A172 (cell line): Measurements from ENCODE around the gene ZNF70. TPM values are rescaled to one million over a fixed set of nuclear protein-coding genes. Genes with fewer than 3 reads are reported as not detected.

ENCODE experiments used
- DNase-seq: peaks from one replicate; pipeline ENCODE4 v3.0.0-alpha.2; 2015; ENCODE audit warnings: low spot score
- total RNA-seq: library from RNA; depleted of rRNA; stranded (reverse); fragments of >200 nt; shearing (Covaris generic); gene quantifications from 2 replicates; pipeline ENCODE4 v1.2.3, GENCODE V29; 2014

Gene ZNF70
- total RNA-seq, 1 experiment from 2014 or later: 1.7 TPM

DNA sequence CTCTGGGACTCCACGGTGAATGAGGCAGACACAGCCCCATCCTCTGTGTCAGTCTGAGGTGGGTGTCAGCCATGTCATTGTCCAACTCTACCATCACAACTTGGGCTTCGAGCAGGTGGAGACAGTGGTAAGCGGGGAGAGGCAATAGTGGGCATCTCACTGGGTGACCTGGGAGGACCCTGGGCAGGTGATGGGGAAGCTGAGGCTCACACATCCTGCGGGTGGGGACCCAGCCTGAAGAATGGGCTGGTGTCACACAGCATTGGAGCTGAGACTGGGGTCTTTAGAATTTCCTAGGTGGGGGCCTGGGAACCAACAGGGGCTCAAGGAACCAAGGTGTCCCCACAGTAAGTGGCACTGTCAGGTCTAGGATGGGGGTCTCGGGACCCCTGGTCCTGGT is 28.8 kb upstream of the ZNF70 start:
- DNase-seq: no peak

DNA sequence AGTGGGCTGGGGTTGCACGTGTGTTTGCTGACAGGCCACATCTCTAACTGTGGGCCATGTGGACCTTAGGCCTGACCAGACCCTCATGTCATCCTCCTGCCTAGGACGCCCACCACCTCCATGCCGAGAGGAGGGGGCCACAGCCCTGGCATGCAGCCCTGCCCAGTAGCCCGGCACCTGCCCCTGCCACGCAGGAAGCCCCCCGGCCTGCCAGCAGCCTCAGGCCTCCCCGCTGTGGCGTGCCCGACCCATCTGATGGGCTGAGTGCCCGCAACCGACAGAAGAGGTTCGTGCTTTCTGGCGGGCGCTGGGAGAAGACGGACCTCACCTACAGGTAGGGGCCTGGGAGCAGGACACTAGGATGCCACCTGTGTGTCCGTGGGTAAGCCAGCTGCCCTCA is 28.2 kb upstream of the ZNF70 start:
- no peak for DNase-seq

DNA sequence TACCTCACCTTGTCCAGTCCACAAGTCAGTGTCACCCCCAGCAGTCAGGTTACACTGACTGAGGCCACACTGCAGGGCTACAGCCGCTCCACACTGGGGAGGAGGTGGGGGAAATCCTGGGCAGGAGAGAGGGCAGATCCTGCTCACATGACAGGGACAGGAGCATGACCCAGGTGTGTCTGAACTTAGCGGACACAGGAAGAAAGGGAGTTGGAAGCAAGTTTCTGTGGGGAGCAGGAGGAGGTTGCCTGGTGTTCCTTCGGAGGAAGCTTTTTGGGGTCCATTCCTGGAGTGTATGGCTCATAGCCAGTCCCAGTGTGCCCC is 27.6 kb upstream of the ZNF70 start:
- DNase-seq: no peak

DNA sequence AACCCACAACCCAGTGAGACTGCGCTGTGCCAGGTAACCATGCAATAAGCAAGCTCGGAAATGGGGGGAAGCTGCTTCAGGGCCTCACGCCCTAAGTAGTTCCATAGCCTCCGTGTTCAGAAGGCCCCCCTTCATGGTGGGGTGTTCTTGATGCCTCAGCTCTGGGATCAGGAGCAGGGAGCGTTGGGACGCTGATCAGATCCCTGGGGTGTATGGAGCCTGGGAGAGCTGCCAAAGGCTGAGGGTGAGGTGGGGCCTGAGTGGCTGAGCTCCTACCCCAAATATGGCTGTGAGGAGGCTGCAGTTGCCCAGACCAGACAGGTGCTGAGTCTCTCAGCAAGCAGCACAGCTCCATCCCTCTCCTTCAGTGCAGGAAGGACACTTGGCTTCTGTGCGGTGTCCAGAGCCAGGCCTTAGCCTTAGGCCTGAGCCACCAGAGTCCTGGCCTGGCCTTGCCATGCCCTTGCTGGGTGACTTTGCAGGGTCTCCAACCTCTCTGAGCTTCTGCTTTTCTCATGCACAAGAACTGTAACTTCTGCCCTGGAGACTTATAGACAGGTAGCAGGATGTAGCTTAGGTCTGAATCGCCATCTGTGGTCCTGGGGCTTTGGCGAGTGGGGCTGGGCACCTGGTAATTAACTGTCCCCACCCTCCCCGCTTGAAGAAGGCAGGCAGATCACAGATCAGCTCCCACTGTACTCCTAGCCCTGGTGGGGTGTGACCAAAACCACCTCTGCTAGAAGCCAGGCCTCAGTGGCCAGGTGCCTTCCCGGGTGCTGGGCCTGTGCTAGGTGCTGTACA is 27.1 kb upstream of the ZNF70 start:
- no peak for DNase-seq

DNA sequence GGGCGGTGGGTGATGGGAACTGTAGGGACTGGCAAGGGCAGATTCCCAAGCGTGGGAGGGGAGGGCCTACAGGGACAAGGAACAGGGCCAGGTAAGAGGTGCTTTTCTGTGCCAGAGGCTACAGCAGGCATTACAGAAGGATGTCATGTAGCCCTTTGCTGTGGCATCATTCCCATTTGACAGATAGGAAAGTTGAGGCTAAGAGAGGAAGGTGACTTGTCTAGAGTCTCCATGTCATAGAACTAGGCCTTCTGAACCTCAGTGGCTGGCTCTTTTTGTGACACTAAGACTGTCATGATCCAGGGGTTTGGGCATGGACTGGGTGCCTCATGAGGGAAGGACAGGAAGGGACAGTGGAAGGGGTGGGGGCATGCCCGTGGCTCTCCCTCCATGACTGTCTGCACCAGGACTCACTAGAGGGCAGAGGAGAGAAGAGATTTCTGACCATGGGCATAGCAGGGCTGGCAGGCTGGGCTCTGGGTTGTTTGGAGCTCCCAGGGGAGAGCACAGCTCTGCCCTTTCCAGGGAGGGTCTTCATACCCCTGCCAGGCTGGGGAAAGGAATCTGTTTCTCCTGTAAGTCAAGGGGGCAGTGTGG is 25.0 kb upstream of the ZNF70 start:
- no peak for DNase-seq

DNA sequence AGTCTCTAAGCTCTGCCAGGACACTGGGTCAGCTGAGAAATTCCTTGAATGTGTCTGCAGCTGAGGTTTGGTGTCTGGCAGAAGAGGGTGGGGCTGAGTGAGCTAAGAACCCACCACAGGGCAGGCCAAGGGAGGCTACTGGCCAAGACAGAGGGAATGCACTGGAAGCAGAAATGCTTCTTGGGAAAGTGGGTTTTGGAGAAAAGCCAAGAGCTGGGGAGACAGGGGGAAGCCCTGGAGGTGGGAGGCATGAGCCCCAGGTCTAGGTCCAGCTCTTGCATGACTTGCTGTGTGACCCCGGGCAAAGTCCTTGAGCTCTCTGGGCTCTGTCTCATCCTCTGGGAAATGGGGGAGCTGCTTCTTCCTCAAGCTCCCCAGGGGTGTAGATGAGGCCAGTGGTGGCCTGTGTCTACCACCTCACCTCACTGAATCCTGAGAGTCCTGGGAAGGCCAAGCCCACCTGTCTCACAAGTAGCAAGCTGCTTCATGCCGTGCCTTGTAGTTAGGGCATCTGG is 24.1 kb upstream of the ZNF70 start:
- peak; percentile 51 for DNase-seq

DNA sequence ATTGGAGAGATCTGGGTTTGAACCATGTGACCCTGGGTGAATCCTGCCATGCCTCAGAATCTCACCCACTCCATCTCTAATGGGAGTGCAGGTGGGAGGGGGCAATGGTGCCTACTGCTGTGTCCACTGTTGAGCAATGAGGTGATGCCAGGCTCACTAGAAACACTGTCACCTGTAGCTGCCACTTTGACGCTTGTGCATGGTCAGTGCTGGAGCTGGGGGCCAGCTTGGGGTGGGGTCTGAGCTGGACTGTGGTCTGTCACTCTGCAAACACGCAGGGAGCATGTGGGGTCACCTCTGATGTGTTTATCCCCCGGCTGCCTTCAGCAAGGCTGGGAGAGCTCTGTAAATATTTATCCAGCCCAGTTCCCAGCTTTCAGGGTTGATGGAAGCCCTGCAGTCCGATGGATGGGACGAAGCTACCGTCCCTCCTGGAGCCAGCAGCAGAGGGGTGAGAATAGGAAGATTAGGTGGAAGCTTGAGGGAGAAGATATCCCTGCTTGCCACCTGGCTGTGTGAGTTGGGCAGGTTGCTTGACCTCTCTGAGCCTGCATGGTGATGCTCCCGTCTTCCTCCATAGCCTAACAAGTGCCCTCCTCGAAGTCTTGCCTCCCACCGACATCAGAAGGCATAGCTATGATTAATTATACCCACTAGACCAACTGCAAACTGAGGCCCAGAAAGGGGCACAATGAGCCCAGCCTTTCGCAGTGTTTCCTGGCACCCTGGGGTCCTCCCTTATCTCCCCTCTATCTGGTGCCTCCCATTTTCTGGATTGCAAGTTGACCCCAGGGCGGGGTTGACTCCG is 23.4 kb upstream of the ZNF70 start:
- no peak for DNase-seq

DNA sequence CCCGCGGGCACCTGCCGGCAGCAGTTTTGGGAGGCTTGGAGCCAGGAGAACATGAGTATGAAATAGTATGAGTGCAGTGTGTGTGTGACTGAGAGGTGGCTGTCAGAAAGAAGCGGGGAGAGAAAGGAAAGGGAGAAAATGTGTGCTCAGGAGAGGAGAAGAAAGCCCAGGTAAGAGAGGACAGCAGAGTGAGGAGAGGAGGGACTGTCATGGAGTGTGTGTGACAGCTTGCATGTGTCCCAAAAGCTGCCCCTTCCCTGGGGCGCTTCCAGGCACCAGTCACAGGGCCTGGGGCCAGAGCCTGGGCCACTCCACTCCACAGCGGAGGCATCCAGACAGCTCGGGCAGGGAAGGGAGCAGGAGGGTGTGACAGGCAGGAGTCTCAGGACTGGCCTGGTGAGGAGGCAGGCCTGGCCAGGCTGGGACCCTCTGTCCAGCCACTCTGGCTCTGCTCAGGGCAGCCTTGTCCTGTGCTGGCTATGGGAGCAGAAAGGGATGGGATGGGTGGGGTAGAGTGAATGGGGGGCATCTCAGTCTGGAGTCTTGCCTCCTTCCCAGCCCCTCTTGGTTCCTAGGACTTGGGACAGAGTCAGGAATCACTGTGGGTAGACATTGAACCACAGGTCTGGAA is 22.7 kb upstream of the ZNF70 start:
- no peak for DNase-seq

DNA sequence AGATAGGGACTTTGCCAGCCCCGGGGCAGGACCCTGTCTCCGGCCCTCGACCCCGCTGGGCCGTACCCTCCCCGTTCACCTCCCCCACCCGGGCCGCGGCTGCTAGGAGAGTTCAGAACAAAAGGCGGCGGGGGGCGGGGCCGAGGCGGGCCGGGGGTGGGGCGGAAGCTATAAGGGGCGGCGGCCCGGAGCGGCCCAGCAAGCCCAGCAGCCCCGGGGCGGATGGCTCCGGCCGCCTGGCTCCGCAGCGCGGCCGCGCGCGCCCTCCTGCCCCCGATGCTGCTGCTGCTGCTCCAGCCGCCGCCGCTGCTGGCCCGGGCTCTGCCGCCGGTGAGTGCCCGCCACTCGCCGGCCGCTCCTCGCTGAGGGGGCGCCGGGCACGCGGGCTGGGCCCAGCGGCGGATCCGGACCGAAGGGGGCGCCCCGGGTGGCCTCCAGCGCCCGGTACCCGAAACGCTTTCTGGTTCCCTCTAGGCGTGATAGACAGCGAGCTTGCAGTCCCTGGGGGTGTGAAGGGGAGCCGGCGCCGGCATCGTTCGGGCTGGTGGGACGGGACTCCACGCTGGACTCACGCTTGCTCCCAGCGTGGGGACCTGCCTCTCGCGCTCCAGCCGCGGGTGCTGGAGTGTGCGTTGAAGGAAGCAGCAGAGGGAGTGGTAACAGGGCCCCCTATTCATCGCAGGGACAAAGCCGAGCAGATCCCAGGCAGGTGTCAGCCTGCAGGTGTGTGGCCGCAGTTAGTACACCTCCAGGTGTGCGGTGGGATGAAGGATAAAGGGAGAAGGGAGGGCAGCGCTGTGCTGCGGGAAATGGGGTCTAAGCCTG is 21.9 kb upstream of the ZNF70 start, which contains the start of gene MMP11:
TSS of gene MMP11 (plus strand) at position 201 of the 825 bp plus-strand sequence. CDS start at position 223, 22 bp downstream.
- no peak for DNase-seq

DNA sequence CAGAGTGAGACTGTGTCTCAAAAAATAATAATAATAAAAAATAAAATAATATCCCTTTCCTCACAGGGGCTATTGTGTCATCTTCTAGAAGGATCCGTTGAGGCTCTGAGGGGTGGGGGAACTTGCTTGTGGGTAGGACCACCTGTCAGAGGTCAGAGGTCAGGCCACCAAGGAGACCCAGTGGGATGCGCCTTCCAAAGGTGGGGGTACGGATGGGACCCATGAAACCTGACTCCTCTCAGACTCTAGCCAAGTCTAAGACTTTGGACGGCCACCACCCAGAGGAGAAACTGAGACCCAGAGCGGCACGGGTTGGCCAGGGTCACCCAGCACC is 21.4 kb upstream of the ZNF70 start:
- DNase-seq: no peak

DNA sequence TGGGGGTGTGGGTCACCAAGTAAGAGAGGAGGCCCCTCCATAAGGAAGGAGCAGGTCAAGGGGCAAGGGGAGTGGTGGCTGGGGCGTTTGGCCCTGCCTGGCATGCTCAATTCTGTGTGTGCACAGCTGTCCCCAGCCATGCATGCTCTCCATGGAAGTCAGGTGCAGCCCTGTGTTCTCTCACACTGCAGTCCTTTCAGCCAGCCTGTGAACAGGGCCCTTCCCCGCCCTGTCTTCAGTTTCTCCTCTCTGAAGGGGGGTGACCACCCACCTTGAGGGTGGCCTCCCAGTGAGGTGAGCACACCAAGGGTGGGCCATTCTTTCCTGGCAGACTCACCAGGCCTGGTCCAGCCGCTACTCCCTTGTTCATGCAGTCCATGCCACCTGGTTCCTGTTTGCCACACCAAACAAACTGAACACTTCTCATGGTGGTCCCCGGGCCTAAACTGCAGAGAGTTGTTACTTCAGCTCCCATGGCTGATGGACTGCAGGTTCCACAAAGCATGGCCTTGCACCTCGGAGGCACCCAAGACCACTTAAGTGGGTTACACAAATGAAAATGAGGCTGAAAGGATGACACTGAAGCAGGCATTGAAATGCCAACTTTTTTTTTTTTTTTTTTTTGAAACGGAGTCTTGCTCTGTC is 18.5 kb upstream of the ZNF70 start:
- DNase-seq: no peak

DNA sequence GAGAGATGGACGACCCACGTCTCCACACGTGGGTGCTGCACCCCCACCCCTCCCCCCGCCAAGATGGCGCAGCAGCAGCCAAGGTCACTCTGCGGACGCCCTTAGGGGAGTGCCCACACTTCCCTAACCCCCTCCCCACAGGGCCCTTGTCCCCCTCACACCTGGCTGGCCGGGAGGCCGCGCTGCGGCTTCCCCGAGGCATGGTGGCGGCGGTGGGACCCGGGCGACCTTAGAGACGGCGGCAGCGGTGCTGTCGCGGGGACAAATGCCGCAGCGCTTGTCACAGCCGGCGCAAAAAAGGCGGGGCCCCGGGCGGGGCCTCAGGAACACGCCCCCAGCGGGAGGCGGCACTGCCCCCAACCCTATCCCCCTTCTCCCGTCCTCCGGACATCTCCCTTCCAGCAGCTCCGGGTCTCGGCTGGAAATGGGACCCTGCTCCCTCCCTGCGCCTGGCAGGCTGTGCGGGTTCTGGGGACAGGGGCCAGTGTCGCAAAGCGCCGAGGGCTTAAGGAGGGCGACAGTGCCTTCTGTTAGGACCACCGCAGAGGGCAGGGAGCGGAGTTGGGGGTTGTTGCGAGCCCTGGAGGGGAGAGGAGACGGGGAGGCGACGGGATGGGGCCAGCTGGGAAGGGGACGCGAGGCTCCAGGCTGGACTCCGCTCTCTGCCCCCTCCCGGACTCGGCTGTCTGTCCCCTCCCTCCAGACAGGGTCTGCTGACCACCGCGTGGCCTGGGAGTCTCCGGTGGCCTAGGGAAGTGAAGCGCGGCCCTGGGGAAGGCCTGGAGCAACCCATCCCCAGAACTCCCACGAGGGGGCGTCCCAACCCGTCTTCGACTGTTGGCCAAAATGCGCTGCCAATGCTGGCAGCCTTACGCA is 17.0 kb upstream of the ZNF70 start, which contains the start of gene CHCHD10:
TSS of gene CHCHD10 (minus strand) at position 300 of the 876 bp plus-strand sequence. CDS start at position 202, 98 bp downstream.
- DNase-seq: no peak

DNA sequence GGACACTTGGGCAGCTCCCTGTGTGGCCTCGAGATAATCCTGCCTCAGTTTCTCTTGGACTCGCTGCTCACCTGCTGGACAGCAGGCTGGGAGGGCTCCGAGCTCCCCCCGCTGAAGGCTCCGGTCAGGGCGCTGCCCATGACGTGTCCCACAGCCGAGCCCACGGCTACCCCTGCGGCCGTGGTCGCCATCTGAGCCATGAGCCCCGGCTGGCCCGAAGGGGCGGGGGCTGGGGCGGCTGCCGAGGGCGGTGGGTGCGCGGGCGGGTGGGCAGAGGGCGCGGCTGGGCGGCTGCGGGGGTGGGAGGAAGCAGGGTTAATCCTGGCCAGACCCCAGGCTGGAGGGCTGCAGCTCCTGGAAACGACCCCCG is 16.4 kb upstream of the ZNF70 start:
- no peak for DNase-seq

DNA sequence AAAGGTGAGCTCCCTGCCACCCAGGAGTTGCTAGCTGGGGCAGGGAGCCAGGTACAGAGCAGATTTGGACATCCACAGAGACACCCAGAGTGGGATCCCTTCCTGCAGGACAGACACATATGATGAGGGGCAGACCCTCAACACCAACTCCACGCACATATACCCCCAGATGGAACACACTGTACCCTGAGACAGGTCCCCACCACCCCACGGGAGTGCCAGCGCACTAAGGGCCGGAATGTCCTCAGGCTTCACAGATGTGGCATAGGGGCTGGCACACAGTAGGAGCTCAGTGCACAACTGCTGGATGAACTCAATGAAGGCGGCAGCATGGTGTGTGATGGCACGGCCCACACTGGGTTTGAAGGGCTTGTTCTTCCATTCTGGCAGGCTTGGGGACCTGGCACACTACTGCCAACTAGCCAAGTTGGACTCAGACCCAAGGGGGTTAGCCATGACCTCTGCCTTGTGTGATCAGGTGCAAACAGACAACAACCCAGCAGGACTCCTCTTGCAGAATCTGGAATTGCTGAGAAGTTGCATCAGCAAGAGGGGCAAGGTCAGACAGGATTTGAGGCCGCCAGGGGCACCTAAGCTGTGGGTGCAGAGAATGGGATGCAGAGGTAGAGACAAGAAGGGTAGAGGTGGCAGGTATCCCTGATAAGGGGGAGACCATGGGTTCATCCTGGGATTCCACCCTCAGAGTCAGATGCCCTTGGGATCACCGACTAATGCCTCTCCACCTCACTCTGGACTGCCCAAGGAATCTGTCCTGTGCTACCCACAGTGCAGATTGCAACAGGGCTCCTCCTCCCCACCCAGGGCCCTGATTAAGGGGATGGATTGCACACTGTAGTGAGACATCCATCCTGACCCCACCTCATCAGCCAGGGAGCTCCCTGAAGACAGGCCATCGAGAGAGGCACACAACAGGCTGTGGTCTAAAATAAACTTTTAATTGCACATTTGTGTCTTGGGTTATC is 14.3 kb upstream of the ZNF70 start:
- DNase-seq: no peak

DNA sequence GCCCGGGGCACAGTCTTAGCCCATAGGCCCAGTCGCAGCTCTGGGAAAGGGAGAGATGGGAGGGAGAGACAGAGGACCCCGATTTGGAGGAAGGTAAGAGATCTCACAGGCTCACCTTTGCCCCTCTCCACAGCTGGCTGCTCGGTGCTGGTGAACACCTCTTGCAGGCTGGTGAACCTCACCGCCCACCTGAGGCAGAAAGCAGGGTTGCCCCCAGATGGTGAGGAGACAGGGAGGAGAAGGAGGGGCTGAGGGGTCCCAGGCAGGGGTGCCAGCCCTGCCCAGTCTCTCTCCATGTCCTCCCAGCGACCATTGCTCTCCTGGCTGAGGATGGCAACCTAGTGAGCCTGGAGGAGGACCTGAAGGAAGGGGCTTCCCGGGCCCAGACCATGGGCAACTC is 13.0 kb upstream of the ZNF70 start:
- no peak for DNase-seq

DNA sequence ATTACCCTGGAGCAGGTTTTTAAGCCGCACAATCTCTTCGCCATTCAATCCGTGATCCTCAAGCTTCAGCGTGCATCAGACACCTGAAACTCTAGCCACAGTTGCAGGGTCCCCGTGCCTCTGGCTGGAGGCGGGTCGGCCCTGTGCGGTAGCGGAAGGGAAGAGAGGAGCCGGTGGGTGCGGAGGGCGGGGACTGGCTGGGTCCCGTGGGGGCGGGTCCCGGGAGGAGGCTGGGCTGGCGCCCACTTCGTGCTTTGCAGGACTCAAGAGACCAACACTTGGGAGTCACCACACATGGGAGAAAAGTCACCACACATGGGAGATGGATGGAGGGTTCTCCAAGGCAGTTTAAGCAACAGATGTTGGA is 12.7 kb upstream of the ZNF70 start:
- DNase-seq: no peak

DNA sequence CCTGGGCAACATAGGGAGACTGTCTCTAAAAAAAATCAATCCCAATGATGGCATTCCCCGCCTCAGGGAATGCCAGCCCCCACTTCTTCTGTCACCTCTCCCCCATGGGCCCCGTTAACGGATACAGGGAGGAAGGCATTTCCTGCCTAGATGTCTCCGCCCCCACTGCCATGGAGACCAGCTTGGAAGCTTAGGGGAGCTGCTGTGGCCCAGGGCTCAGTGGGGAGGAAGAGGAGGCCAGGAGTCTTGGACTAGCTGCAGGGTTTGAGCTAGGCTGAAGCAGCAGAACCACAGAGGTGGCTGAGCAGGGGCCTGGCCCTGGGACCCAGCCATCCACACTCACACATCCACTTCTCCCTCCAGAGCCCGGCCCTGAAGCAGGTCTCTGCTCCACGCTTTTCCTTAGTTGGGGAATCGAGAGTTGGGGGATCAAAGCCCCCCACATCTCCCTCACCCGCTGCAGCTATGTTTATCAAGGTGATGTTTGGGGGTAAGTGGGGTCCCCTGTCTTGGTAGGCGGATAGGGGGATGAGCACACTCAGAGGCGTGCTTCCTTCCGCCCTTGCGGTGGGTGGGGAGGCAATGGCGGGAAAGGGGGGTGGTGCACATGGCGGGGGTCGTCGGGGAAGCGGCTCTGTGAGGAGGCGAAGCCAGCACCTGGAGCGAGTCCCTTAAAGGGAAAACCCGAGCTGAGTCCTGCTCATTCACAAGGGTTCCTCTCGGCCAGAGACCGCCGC is 12.1 kb upstream of the ZNF70 start, which contains the start of gene C22orf15:
TSS of gene C22orf15 (plus strand) at position 149 of the 737 bp plus-strand sequence. CDS start at position 466, 317 bp downstream.
- DNase-seq: peak; percentile 46

DNA sequence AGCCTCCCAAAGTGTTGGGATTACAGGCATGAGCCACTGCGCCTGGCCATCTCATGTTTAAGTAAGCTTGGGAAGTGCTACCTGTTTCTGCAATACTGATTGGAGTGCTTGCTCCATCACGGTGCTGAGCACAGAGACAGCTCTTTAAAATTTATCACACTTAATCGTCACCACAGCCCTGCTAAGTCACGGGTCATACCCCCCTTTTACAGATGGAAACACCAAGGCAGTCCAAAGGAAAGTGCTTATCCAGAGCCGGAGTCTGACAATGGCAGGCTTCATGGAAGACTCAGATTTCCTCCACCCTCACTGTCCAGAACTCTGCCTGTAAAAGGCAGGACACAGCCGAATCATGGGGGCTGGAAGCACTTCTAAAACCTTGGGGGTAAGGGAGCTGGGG is 9.1 kb upstream of the ZNF70 start:
- DNase-seq: no peak
